Inflammatory macrophage treated with lipopolysaccharide for 1 hour (primary cell): ENCODE measurements around the gene RNF4.
"Not testable (repeated sequence)": the region's sequence is repeated elsewhere in the genome, so short reads cannot be mapped to it uniquely, and the experiment has no call there.

Experiments
- DNase-seq, 2 donors: peaks; one replicate each; pipeline ENCODE4 v3.0.0-alpha.2; 2020 to 2022

RNF4 gene

GRCh38 chr4:2536193-2537010, 67.5 kb downstream of the RNF4 start, which contains the start of gene FAM193A:
TSS of gene FAM193A (plus strand) at chr4:2536647. CDS start at chr4:2536916, 269 bp downstream.
- peak; percentile 97 to 99 for DNase-seq

- peak; percentile 13 to 17 for DNase-seq
Measured at GRCh38 chr4:2537011-2537830, 68.3 kb downstream of the RNF4 start.

- DNase-seq: not testable (repeated sequence)
Measured at GRCh38 chr4:2543580-2544191, 74.8 kb downstream of the RNF4 start.

GRCh38 chr4:2545321-2546013, 76.6 kb downstream of the RNF4 start:
- no peak for DNase-seq

GRCh38 chr4:2546286-2546823, 77.4 kb downstream of the RNF4 start:
- no peak for DNase-seq

- DNase-seq: not testable (repeated sequence)
Measured at GRCh38 chr4:2546961-2547691, 78.2 kb downstream of the RNF4 start.

GRCh38 chr4:2551118-2551517, 82.2 kb downstream of the RNF4 start:
- no peak for DNase-seq

GRCh38 chr4:2552806-2553205, 83.9 kb downstream of the RNF4 start:
- DNase-seq: no peak

GRCh38 chr4:2558301-2558700, 89.4 kb downstream of the RNF4 start:
- DNase-seq: no peak

GRCh38 chr4:2560167-2560566, 91.3 kb downstream of the RNF4 start:
- no peak for DNase-seq
